RPMI7951 (cell line): ENCODE data around the gene MED12L. TPM values are rescaled to one million over a fixed set of nuclear protein-coding genes. Genes with fewer than 3 reads are reported as not detected.
A peak's percentile ranks its signal among the peaks of the same experiment; 100 is the strongest.

Source experiments
- DNase-seq: peaks from one replicate; pipeline ENCODE4 v3.0.0-alpha.2; 2012; ENCODE audit warnings: low read depth
- total RNA-seq: library from RNA; depleted of rRNA; stranded (reverse); fragments of >200 nt; shearing (Covaris generic); gene quantifications from 2 replicates; pipeline ENCODE4 v1.2.3, GENCODE V29; 2014

The MED12L gene
- total RNA-seq, 1 experiment from 2014 or later: 0.12 TPM

DNA sequence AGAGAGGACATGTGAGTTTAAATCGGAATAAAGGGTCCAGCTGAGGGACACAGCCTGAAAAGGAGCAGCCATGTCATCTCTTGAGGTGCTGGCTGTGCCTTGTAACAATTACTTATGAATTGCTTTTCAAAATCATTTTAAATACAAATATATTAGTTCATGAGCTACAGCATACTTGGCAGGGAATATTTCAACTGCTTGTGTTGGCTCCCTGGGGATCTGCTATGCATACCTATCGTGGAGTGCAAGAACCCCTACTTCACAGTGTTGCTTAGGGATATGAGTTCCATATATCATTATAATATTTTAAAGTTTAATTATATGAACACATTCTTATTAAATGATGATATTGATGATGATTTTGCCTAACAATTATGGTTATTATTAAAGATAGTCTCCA, 212.0 kb downstream of the MED12L start:
- DNase-seq: no peak

DNA sequence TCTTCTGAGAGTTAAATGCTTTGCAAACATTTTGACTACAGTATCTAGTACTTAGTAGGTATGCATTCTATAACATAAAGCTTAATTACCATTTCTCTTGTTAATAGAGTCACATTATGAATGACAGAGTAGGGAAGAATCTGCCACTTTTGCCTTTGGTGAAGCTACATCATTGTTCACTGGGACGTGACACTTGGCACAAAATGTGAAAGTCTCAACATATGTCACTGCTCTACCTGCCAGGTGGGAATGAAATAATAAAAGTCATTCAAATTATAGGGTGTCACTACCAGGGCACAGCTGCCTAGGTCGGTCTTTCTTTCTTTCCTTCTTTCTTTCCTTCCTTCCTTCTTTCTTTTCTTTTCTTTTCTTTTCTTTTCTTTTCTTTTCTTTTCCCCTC, 213.5 kb downstream of the MED12L start:
- no peak for DNase-seq

DNA sequence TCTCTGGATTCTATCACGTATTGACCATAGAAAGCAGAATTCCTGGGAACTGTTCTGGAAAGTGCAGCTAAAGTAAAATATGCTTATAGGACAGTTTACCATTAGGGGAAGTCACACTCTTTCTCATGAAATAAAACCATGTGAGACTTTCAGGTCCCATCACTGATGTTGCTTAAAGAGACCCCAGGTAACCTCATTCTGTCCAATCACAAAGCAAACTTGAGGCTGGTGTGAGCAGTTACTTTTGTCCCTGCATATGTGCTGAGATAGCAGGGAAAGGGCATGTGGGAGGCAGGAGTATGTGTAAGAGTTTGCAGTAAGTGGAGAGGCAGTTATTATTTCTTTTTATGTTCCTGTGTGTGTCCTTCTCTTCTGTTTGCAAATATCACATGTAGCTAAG, 215.1 kb downstream of the MED12L start:
- DNase-seq: no peak

DNA sequence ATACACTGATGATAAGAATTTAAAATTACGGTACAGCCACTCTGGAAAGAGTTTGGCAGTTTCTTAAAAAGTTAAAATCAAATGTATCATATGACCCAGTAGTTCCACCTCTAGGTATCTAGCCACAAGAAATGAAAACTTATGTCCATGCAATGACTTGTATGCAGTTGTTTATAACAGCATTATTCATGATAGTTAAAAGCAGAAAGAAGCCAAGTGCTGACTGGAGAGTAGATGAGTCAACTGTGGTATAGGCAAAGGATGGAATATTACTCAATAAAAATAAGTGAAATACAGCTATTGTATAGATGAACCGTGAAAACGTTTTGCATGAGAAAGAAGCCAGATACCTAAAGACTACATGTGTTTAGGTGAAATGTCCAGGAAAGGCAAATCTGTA, 216.3 kb downstream of the MED12L start:
- peak; percentile 10 for DNase-seq

DNA sequence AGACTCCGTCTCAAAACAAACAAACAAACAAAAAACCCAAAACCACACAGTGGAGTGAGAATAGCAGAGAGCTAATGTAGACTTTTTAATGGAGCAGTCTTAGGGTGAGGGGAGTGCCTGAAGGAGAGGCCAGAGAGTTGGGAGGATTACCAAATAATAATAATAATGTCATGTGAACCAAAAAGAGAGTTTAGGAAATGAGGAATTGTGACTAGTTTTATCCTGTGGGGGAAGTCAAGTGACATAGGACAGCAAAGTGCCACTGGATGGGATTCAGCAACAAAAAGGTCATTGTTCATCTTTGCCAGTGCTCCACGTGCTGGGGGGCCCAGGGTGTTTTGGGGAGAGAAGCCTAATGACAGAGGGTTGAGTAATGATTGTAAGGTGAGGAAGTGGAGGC, 218.3 kb downstream of the MED12L start:
- no peak for DNase-seq

DNA sequence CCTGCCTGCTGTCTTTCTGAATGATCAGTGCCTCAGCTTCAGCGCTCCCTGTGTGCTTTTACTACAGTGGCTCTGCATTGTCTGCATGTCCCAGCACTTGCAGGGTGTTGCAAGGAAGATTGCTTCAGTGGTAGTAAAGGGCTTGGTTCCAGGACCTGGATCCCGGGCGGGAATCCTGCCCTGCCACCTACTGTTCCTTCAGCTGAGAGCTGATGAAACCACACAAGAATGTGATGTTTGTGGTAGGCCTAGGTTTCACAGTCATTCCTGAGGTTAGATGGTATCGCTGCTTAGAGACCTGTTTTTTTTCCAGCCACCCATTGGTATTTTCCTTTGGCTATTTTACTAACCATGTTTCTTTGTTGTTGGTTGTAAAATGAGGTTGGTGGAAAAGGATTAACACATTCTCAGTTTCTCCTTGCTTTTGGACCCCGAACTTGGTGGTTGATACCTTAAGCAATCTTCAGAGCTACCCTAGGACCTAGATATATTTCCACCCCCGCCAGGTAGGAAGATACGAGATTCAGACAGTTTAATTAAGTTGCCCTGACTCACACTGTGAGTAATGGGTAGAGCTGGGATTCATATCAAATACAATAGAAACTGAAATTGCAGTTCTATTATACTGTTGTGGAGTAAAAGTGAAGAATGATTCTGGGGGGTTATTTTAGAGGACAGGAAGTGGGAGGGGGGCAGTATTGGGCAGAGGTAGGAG, 219.8 kb downstream of the MED12L start:
- peak; percentile 96 for DNase-seq

DNA sequence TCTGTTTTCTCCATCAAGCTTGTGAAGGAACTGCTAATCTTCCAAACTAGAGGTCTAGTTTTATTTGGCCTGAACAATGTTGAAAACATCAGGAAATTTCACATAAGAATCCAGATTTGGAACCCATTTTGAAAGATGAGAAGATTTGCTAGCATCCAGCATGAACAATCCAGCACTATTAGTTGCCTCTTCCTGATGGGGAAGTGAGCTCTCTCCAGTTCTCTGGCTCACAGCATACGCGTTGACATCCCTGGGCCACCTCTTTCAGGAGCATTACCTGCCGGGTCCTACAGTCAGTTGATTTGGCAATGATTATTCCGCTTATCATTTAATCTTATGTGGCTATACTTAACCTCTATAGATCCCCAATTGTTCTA, 220.3 kb downstream of the MED12L start:
- DNase-seq: no peak

DNA sequence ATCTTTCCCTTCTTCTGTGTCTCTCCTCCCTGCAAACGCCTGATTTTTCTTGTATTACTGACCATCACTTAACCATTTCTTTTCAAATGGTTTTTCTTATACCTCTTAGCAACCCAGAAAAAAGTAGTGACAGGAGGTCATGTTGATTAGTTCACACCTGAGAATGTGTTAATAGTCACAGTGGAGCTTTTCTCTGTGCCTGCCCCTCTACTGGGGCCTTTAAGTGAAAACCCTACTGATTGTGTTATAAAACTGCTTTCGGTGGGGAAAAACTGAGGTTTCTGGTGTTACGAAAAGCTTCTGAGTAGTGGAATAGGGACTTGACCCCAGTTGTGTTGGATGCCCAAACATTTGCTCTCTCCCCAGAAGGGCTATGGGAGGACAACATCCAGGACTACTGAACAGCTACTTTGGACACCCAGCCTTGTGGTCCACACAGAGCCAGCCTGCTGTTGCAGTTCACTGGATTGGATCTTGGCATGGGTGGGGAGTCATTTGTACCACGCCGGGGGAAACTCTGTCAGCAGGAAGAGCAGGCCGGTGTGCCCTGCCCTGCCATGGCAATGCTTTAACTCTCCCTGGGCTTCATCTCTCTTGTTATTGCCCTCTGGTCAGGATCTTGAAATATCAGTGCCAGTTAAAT, 220.8 kb downstream of the MED12L start:
- no peak for DNase-seq

DNA sequence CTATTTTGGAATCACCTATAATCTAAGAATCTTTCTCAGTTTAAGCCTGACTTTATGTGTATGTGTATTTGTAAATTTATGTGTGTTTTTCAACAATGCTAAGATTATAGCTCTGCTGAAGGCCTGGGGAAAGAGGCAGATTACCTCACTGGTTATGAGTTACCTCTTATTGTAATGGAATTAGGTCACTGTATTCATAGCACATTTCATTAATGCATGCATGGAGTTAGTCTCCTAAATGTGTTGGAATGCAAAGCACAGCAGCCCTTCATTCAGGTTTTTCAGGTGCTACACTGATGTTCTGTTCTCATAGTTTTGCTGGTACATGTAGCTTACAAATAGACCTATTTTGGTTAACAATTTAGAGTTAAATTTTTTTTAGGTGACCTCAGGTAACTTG, 221.7 kb downstream of the MED12L start:
- no peak for DNase-seq

DNA sequence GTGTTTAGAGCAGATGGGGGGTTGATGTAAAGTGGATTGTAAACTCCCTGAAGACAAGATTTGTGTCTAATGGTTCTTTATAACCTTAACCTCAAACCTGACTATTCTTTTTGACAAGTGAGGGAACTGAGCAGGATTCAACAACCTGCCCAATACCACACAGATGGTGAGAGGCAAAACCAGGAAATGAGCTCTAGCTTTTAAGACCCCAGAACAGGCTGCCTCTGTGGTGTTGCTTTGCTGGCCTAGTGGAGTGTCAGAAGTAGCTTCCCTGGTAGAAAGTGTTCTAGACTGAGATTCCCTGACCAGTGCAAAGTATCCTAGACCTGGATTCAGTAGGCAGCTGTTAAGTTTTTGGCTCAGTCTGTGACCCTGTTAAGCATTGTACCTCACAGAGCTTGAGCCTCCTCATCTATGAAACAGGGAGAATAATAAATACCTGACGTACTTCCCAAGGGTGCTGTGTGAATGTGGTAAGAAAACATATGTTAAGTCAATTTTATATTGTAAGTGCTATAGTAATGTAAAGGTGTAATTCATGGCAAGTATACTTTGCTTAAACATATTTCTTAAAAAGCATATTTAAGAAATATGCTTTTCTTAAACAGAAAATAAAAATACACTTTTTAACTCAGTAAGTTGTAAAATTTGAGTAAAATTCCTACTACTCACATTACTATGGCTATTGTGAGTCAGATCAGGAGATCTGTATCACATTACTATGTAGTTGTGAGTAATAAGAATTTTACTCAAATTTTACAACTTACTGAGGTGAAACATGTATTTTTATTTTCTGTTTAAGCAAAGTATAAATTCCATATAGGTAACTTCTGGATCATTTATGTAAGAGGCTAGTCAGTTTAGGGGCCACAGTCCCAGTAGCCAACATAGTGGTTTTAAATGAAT, 222.4 kb downstream of the MED12L start:
- DNase-seq: no peak

DNA sequence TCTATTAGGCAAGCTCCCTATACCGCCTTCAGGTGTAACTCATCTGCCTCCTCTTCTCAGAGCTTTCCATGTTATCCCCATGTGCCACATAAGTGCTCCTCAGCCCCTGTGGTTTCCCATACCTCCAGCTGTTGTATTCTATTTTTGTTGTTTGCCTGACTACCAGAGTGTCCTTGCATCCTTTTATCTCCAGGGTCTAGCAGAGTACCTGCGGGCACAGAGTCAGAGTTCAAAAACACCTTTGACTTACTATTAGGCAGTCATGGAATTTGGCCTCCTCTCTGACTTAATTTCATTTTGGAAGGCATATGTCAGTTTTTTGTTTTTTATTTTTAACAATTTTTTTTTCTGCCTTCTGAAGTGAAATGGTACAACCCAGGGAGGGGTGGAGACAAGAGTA, 224.1 kb downstream of the MED12L start:
- DNase-seq: no peak

DNA sequence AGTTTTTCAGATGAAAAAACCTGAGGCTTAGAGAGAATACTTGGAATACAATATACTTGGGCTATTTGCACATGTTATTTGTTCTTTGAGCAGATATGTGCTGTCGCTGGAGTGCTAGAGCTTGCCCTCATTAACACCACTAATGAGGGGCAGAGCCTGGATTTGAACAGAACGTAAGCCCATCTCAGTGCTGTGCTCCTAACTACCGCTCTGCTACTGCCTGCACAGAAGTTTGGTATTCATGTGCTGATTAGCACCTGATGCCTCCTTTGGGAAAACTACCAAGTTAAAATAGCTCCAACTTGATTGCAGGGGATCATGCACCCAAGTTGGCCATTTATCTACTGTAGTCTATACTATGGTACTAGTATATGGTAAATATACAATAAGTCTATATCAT, 227.5 kb downstream of the MED12L start:
- no peak for DNase-seq

DNA sequence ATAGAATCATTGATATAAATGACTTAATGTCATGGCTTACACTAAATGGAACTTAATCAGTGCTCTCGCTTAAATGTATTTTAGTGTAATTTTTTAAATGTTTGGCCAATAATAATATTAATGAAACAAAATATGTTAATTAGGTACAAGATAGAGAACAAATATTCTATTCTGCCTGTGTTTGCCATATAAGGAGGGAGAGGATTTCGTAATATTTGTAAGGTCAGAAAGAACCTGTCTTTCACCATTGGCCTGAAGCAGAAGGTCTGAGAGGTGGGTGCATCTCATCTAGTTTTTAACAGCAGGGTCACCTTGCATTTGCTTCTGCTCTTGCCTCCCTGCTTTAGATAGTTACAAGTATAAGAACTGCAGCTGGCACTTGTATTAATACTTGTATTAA, 228.7 kb downstream of the MED12L start:
- no peak for DNase-seq

DNA sequence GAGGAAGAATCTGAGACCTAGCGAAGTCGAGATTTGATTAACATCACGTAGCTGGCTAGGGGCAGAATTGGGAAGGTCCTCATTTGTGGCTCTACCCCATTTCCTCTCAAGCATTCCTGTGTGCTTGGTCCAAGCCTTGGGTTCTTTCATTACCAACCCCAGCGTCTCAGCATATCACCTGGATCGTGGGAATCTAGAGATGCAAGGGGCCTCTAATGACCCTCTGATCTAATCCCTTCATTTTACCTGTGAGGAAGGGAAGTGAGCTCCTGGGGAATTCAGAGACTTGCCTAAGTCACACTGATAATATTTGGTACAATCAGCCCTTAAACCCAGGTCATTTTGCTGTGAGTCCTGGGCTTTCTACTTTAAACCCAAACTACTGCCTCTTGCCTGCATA, 229.1 kb downstream of the MED12L start:
- DNase-seq: no peak

DNA sequence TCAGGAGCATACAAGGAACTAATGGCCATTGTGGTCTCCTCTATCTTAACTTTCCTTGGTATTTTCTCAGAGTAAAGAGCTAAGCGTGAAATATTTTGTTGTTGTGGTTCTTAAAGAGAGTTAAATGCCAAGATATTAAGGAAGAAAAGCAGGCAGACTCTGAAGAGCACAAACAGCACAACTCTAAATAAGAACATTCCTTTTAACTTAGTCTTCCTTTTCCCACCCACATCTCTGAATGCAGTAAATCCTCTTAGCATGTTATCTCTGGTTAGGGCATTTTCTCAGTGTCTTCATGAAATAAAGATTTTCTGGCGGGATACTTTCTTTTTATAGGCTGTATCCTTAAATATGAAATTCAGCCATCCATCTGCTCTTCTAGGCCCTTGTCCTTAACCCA, 229.7 kb downstream of the MED12L start:
- DNase-seq: peak; percentile 27

DNA sequence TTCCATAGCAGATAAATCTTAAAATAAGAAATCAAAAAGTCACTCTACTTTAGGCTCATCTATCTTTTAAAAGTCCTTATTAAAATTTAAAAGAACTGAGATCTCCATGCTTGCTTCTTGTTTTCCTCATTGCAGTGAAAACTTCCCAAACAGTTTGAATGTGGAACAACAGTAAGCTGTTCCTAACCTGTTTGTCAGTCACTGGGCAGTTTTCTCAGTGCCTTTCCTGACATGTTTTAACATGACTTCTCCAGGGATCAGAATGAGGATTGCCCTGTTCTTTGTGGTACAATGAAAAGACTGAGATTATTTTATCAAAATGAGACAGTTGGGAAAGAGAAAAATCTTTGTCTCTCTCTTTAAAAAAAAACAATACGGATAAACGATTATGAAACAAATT, 230.4 kb downstream of the MED12L start:
- DNase-seq: no peak

DNA sequence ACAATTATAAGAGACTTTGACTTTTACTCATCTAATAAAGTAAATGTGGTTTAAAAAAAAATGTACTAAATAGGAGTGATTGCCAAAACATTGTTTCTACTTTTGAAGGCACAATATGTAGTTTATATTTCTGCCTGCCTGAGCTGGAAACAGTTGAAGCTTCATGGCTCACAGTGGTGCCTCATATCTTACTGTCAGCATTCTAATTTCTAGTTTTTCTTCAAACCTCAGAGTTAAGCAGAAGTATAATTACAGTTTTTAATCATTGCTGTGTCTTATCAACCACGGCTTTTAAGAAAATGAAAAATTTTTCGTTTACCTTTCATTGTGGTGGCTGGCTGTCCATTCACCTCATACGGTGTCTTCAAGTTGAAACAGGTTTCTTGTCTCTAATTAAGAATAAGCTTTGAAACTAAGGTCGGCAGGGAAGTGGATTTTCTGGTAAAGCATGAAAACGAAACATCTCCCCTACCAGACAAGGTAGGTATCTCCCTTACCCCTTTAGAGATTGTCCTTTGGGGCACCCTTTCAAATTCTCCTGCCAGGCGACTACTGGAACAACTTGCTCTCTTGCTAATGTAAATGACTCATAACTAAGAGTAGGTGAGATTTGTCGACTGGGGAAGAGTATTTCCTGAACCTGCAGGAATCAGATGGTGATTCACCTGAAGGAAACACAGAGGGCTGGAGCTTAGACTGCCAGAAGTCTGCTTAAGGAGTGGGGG, 231.0 kb downstream of the MED12L start, which contains the start of gene GPR87:
TSS of gene GPR87 (minus strand) at position 554 of the 725 bp plus-strand sequence. CDS start 16,720 bp downstream, outside the sequence.
- no peak for DNase-seq

DNA sequence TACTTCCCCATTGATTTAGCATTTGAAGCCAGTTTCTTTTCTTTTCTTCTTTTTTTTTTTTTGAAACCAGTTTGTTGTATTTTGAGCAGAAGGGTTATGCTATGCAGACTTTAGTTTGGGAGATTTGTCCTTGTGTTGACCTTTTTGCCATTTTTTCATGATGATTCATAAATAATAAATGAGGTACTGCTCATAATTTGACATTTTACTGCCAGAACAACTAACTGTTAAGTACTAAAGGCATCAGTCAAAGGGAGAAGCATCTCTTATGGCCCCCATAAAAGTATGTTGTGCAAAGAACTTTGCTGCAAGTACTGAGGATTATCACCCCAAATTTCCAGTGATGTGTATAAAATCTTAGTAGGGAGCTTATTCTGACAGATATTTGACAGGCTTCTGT, 232.8 kb downstream of the MED12L start:
- DNase-seq: no peak

DNA sequence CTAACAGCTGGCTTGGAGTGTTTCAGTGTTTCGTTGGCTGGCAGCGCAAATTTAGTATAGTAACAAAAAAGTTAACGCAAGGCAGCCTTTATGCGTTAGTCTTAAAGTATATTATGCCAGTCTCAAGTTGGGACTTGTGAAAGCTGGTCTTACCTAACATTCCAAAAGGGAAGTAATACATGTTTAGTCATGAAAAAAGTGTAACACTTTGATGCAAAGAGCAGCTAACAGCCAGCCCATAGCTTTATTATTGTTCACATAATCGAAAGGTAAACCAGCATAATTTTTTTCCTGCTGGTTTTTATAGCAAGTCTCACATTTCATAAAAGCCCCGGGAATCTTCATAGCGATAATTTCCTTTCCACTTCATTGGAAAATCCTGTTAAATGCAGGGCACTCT, 233.5 kb downstream of the MED12L start:
- DNase-seq: no peak

DNA sequence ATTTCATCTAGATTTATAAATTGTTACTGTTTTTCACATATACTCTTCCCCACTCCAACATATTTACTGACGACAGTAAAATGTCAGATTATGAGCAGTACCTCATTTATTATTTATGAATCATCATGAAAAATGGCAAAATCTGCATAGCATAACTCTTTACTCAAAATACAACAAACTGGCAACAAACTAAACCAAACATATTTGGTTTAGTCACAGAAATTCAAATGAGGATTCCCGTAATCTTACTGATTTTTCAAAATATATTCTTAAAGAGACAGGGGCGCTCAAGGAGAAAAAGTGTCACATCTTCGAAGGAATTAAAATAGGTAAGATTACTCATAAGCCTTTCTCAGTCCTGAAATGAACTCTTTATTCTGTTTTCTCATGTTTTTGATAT, 234.2 kb downstream of the MED12L start:
- DNase-seq: no peak

DNA sequence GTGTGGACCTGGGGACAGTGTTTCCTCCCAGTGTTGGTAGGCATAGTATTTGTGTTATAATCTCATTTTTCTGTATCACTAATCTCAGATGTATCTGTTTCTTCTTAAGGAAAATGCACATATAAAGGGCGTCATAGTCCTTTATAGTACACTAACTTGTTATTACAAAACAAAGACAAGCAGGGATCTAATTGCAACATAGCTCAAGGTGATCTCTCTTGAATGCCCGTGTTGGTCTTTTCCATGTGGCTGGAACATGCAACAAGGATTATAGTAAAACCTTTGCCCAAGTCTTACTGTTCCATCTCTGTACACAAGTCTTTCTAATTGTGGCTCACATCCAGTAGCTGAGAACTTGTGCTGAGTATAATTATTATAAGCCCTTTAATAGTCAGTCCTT, 234.7 kb downstream of the MED12L start:
- DNase-seq: no peak

DNA sequence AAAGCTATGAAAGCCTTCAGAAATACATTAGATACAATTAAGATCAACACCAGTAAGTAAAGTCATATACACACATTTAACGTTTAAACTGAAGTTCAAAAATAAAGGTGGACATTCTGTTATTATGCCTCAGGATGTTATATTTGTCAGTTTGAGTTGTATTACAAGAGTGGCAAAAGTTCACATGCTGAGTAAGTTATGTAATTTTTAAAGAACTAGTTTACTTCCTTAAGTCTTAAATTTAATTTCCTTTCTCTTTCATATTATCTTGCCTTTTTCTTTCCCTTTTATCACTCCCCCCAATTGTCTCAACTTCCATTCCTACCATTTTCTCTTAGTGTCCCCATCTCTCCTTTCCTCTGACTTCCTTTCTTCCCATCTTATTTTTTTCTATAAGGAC, 236.1 kb downstream of the MED12L start:
- DNase-seq: no peak
